Right ventricle myocardium superior (tissue), 1 donor: Measurements from ENCODE around the gene PIN1. TPM values are rescaled to one million over a fixed set of nuclear protein-coding genes. Genes with fewer than 3 reads are reported as not detected.
A peak's percentile ranks its signal among the peaks of the same experiment; 100 is the strongest.
"Not testable (repeated sequence)": the region's sequence is repeated elsewhere in the genome, so short reads cannot be mapped to it uniquely, and the experiment has no call there.

Experiments used
- ATAC-seq: fragments of 200-7000 bp; cut with Tn5 transposase; one replicate; pipeline ENCODE4 v1.9.1; 2020; ENCODE audit warnings: mild to moderate bottlenecking; ENCODE audit not compliant: poor library complexity
- DNase-seq: peaks from one replicate; pipeline ENCODE4 v3.0.0-alpha.2; 2020
- intact Hi-C: fragments of 100-400 bp; cut with DNase I; formaldehyde crosslinking; loops from one replicate; pipeline ENCODE4 v1.11.2; 2022
- total RNA-seq: library from RNA; stranded (reverse); fragmentation: NEBNext Ultra II Directional; extraction: Animal tissue kit (Norgen Biotek cat#: 25700); gene quantifications from one replicate; pipeline ENCODE4 v1.2.1, GENCODE V29; 2021
- donor health status: DM: no; HTN: yes; CAD: no; lungs with severe emphysema.

Gene PIN1
- total RNA-seq, 1 donor from 2014 or later = 92.5 TPM

DNA sequence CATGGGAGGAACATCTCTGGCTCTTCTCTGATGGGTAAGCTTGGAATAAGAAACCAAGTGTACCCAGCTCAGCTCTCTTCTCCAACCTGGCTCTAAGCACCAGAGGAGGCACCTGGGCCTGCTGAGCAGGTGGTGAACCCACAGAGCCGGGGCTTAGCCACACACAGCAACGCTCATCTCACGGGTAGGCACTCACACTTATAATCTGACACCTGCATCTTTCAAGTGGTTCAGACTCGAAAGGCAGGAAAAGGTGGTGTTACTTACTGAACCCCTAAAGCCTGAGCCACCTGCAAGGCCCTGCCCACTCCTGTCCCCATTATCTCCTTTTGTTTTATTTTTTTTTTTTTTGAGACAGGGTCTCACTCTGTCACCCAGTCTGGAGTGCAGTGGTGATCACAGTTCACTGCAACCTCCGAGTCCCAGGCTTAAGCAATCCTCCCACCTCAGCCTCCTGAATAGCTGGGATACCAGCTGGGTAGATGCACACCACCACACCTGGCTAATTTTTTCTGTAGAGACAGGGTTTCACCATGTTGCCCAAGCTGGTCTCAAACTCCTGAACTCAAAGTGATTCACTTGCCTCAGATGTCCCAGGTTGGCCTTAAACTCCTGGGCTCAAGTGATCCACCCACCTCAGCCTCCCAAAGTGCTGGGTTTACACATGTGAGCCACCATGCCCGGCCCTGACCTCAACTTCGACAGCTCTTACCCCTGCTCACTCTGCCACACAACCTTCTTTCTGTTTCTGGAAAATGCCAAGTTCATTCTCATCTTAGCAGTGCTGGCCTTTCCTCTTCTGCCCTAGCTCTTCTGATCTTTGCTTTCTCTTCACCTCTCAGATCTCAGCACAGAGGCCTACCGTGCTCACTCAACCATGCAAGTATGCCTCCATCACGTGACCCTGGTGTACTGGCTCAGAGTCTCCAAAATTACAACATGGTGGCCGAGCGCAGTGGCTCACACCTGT is 26.0 kb upstream of the PIN1 start:
- ATAC-seq (no peak), DNase-seq (no peak)
- intact Hi-C loops = no loop called here

- intact Hi-C loops = no loop called here
- peak; percentile 14 for ATAC-seq
Observed at GRCh38 chr19:9811139-9811538, 24.0 kb upstream of the PIN1 start.

GRCh38 chr19:9818175-9818733 is 16.9 kb upstream of the PIN1 start:
- ATAC-seq = no peak

More at GRCh38 chr19:9811139-9811538, 24.0 kb upstream of the PIN1 start:
- no peak for DNase-seq

DNA sequence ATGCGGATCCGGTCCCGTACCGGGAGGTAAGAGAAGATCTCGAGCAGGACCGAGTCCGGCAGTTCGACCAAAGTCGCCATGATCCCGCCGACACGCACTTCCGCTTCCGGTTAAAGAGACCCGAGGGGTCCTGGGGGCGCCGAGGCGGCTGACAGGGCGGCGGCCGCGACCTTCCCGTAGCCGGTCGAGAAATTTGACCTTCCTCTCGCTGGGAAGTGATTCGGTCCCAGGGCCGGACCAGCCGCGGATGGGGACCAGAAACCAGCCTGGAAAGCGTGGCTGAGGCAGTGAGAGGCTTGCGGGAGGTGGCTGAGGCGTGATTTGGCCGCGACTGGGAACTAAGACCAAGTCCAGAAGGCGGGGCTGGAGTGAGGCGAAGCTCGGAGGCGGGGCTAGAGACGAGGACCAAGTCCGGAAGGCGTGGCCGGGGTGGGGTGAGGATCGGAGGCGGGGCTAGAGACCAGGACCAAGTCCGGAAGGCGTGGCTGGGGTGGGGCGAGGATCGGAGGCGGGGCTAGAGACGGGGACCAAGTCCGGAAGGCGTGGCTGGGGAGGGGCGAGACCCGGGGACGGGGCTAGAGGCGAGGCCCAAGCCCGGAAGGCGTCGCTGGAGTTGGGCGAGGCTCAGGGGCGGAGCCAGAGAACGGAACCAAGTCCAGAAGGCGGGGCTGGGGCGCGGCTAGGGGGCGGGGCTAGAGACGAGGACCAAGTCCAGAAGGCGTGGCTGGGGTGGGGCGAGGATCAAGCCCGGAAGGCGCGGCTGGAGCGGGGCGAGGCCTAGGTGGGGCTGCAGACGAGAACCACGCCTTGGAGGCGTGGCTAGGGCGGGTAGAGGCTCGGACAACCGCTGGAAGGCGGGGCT is 16.2 kb upstream of the PIN1 start, which contains the start of gene FBXL12:
FBXL12 (minus strand) TSS at position 346 of the 862 bp plus-strand sequence; CDS start at position 80, 266 bp downstream.
- intact Hi-C loops = no loop called here
- DNase-seq (peak; percentile 100), ATAC-seq (peak; percentile 95)

More at GRCh38 chr19:9818175-9818733, 16.9 kb upstream of the PIN1 start:
- no peak for DNase-seq
- intact Hi-C loops = no loop called here

GRCh38 chr19:9819596-9819909 is 15.6 kb upstream of the PIN1 start:
- intact Hi-C loops = no loop called here
- ATAC-seq (no peak), DNase-seq (no peak)

DNA sequence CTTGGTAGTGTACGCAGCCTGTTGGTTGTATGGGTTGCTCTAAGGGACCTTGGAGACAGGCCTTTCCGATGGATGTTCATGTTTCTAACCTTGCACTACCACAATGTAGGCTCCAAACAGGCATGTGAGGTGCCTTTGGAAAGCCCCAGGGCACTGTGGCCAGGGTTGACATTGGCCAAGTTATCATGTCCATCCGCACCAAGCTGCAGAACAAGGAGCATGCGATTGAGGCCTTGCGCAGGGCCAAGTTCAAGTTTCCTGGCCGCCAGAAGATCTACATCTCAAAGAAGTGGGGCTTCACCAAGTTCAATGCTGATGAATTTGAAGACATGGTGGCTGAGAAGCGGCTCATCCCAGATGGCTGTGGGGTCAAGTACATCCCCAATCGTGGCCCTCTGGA is 15.1 kb upstream of the PIN1 start:
- ATAC-seq, DNase-seq, intact Hi-C loops: not testable (repeated sequence)

DNA sequence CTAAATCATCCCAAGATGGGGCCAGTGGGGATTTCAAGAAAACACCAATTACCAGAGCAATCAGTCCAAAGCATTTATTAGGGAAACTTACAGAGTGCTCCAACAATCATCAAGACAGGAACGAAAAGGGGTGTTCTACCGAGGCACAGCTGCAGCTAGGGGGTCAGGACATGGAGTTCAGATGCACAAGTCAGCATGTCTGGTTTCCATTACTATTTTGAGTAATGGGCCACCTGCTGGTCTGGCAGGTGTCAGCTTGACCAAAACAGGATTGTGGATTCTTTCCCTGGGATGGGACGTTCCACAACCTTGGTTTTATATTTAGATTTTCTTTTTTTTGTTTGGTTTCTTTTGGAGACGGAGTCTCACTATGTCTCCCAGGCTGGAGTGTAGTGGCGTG is 11.3 kb upstream of the PIN1 start:
- intact Hi-C loops = no loop called here
- DNase-seq = no peak
- ATAC-seq = no peak

DNA sequence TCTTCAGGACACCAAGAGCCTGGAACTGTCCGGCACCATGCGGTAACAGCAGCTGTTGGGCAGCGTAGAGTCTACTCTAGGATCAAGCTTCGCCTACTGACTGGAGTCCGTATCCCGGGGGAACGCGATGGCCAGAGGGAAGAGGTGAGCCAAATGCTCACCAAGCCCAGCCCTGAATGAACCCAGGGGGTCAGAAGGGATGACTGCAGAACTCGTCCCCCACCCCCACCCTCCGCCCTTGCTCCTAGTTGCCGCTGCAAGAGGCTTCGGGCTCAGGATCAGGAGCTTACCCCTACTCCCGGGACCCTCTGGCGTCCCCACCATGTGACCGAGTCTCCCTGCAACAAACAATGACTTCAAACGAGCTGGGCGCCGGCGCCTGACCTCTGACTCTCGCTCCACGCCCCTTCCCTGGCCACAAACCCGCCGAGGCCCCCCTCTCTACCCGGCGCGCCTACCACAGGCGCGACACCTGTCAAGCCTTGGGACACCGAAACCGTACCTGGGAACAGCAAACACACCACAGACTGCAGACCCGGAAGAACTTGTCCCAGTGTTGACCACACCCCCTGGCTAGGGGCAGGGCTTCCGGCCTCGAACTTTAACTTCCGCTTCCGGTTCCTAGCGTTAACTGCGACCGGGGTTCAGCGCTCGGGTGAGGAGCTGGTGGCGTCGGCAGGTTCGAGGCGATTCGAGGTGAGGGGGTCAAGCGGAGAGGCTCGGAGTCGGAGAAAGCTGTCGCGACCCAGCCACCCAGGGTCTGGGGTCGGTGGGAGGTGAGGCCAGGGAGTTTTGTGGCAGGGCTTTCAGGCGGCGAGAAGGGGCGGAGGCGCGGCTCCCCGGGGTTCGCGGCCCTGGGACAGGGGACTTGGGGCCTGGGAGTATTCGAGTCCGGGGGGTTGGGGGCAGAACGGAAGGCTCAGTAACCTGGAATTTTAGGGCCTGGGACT is 7.6 kb upstream of the PIN1 start, which contains the start of gene UBL5:
UBL5 (plus strand) TSS at position 630 of the 950 bp plus-strand sequence. CDS start 420 bp downstream, outside the sequence.
- DNase-seq = peak; percentile 90
- peak; percentile 98 for ATAC-seq
- intact Hi-C loops = no loop called here

DNA sequence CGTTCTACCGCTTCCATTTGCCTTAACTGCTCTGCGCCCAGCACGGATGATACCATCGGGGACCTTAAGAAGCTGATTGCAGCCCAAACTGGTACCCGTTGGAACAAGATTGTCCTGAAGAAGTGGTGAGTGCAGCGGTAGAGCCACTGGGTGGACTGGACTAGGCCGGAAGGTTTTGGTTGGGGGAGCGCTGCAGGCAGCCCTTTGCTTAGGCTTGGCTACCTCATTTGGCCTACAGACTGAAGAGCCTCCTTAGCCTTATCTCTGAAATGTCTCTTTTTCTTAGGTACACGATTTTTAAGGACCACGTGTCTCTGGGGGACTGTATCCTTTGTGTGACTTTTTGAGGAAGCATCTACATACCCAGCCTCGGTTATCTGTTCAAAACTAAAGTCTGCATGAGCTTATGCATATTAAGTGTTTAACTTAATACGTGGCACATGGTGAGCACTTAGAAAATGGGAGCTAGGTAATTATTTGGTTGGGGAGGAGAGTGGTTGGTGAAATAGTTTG is 6.5 kb upstream of the PIN1 start:
- intact Hi-C loops = no loop called here
- DNase-seq (no peak), ATAC-seq (no peak)

GRCh38 chr19:9834307-9834725 is 802 bp upstream of the PIN1 start:
- no peak for ATAC-seq
- intact Hi-C loops = no loop called here

GRCh38 chr19:9835507-9835949 is 410 bp downstream of the PIN1 start:
- intact Hi-C loops = no loop called here

More at GRCh38 chr19:9834307-9834725, 802 bp upstream of the PIN1 start:
- no peak for DNase-seq

DNA sequence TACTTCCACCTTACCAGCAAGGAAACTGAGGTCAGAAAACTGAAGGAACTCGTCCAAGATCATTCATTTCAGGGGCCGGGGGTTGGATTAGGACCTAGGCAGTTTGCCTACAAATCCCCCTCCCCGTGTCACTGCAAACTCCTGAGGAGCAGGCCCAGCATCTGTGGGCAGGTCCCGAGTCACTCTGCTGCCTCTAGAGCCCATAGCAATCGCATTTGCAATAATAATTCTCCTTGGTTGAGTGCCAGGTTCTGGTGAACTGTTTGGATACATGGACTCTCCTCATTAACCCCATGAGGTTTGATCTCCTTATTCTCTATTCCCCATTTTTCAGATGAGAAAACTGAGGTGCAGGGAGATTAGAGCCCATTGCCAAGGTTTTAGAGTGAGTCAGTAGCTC is 903 bp downstream of the PIN1 start:
- ATAC-seq (no peak), DNase-seq (peak; percentile 25)
- intact Hi-C loops = no loop called here

More at GRCh38 chr19:9835507-9835949, 410 bp downstream of the PIN1 start:
- DNase-seq (no peak), ATAC-seq (peak; percentile 14)

GRCh38 chr19:9838324-9838723 is 3.2 kb downstream of the PIN1 start:
- DNase-seq = peak; percentile 46
- intact Hi-C loops = no loop called here
- no peak for ATAC-seq

- DNase-seq (no peak), ATAC-seq (no peak)
- intact Hi-C loops = no loop called here
Observed at GRCh38 chr19:9839415-9839814, 4.3 kb downstream of the PIN1 start.

DNA sequence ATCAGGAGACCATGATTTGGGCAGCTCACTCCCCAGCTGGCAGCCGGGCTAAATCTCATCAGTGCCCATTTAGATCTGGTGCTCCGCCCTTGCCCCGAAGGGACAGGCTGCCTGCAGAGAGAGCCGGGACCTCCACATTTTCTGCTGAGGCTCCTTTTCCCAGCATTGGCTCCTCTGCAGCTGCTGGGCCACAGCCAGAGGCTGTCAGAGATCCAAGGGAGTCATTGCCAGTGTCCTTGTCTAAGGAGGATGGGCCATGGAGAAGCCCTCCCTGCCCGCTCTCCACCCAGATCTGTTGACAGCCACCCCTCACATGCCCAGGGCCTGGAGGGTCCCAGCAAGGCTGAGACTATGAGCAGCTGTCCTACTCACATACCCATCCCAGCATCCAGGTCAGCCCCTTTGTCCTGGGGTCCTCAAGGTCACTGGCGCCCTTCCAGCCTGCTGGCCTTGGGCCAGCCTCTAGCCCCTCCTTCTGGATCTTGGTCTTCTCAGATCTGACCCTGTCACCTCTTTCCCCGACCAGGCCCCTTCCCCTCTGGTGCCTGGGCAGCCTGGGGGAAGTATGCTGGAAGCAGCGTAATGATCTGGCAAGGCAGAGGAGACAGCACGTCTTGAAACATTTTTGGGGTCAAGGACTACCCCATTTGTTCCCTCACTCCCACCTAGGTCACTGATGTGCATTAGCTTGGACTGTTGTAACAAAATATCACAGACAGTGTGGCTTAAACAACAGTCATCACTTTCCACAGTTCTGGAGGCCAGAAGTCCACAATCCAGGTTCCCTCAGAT is 7.9 kb downstream of the PIN1 start:
- ATAC-seq = peak; percentile 23
- DNase-seq = peak; percentile 56
- intact Hi-C loops = no loop called here

- DNase-seq, ATAC-seq, intact Hi-C loops: not testable (repeated sequence)
Observed at GRCh38 chr19:9843626-9844273, 8.6 kb downstream of the PIN1 start.
